Neutrophil (primary cell): ENCODE results near the gene TMEM132C.

Source experiments
- H3K27ac ChIP-seq: fragments of 200-600 bp; sonication (generic); 2 replicates; pipeline ENCODE4 v1.5.1; 2016; ENCODE audit warnings: mild to moderate bottlenecking, moderate library complexity
- H3K27me3 ChIP-seq: fragments of 200-600 bp; sonication (generic); 2 replicates; pipeline ENCODE4 v1.6.0; 2016; ENCODE audit warnings: mild to moderate bottlenecking
- H3K36me3 ChIP-seq: fragments of 200-600 bp; sonication (generic); 2 replicates; pipeline ENCODE4 v1.5.1; 2017
- H3K4me1 ChIP-seq, 2 experiments: fragments of 200-600 bp in 1 of 2; sonication (generic) in 1 of 2; 1 replicate in 1 of 2; 2 replicates in 1 of 2; pipeline versions ENCODE4 v1.5.1 to v1.6.1; 2013 to 2016; ENCODE audit warnings: low read depth in 1 of 2, low read length in 1 of 2, mild to moderate bottlenecking in 1 of 2, moderate library complexity in 1 of 2; ENCODE audit not compliant: control insufficient read depth in 1 of 2, insufficient read depth in 1 of 2
- H3K4me3 ChIP-seq, 2 experiments: fragments of 200-600 bp in 1 of 2; sonication (generic) in 1 of 2; 1 replicate in 1 of 2; 2 replicates in 1 of 2; pipeline ENCODE4 v1.5.1; 2013 to 2016; ENCODE audit warnings: low read depth in 1 of 2, low read length in 1 of 2, mild to moderate bottlenecking in 1 of 2, moderate library complexity in 1 of 2
- H3K9me3 ChIP-seq: fragments of 200-600 bp; sonication (generic); 2 replicates; pipeline ENCODE4 v1.5.1; 2016
- CTCF ChIP-seq: fragments of 200-600 bp; sonication (generic); IDR thresholded peaks from 2 replicates; pipeline ENCODE4 v1.5.1; 2016; ENCODE audit warnings: antibody characterized with exemption

Gene TMEM132C

GRCh38 chr12:128361400-128361995, 94.5 kb downstream of the TMEM132C start:
- no peaks in the 10 kb centered on the region for H3K9me3 ChIP-seq
- no peaks in the 10 kb centered on the region for H3K4me1 ChIP-seq
- H3K27me3 ChIP-seq = peaks cover 21% of the 10 kb centered on the region
- no peak for TF ChIP-seq CTCF
- H3K27ac ChIP-seq = no peak overlapping the region
- no peak overlapping the region for H3K4me3 ChIP-seq
- no peaks in the 10 kb centered on the region for H3K36me3 ChIP-seq

GRCh38 chr12:128365032-128365431, 98.1 kb downstream of the TMEM132C start:
- Histone ChIP-seq H3K36me3 (no peaks in the 10 kb centered on the region), H3K9me3 (no peaks in the 10 kb centered on the region), H3K4me3 (no peak overlapping the region), H3K4me1 (no peaks in the 10 kb centered on the region), H3K27ac (no peak overlapping the region), H3K27me3 (peaks cover 31% of the 10 kb centered on the region)
- TF ChIP-seq CTCF = no peak

- no peaks in the 10 kb centered on the region for H3K9me3 ChIP-seq
- no peak overlapping the region for H3K4me3 ChIP-seq
- no peaks in the 10 kb centered on the region for H3K4me1 ChIP-seq
- no peaks in the 10 kb centered on the region for H3K36me3 ChIP-seq
- peaks cover 31% of the 10 kb centered on the region for H3K27me3 ChIP-seq
- no peak for TF ChIP-seq CTCF
- no peak overlapping the region for H3K27ac ChIP-seq
Observed at GRCh38 chr12:128365651-128366231, 98.8 kb downstream of the TMEM132C start.

GRCh38 chr12:128367961-128368360, 101.0 kb downstream of the TMEM132C start:
- no peak overlapping the region for H3K4me3 ChIP-seq
- no peak for TF ChIP-seq CTCF
- no peak overlapping the region for H3K27ac ChIP-seq
- no peaks in the 10 kb centered on the region for H3K36me3 ChIP-seq
- H3K9me3 ChIP-seq = no peaks in the 10 kb centered on the region
- H3K27me3 ChIP-seq = peaks cover 31% of the 10 kb centered on the region
- no peaks in the 10 kb centered on the region for H3K4me1 ChIP-seq

- Histone ChIP-seq H3K27me3 (peaks cover 22% of the 10 kb centered on the region), H3K4me1 (no peaks in the 10 kb centered on the region), H3K4me3 (no peak overlapping the region), H3K36me3 (no peaks in the 10 kb centered on the region), H3K27ac (no peak overlapping the region), H3K9me3 (no peaks in the 10 kb centered on the region)
- TF ChIP-seq CTCF = no peak
Observed at GRCh38 chr12:128381541-128381940, 114.6 kb downstream of the TMEM132C start.
